ENCODE results near the gene CEACAM8.
"Not testable (repeated sequence)": the region's sequence is repeated elsewhere in the genome, so short reads cannot be mapped to it uniquely, and the experiment has no call there.

CEACAM8 gene

GRCh38 chr19:42542791-42543190, 51.9 kb downstream of the CEACAM8 start:
- no peak for DNase-seq

GRCh38 chr19:42540071-42540553, 54.6 kb downstream of the CEACAM8 start:
- DNase-seq, result peak; percentile 8

- DNase-seq, result no peak
Observed at GRCh38 chr19:42538841-42539709, 55.6 kb downstream of the CEACAM8 start.

GRCh38 chr19:42535276-42535675, 59.4 kb downstream of the CEACAM8 start:
- not testable (repeated sequence) for DNase-seq

- no peak for DNase-seq
Observed at GRCh38 chr19:42534391-42534790, 60.3 kb downstream of the CEACAM8 start.

GRCh38 chr19:42532891-42533290, 61.8 kb downstream of the CEACAM8 start:
- no peak for DNase-seq

GRCh38 chr19:42531313-42531712, 63.4 kb downstream of the CEACAM8 start:
- no peak for DNase-seq
